T-helper 17 cell (primary cell): ENCODE data around the gene CHL1. TPM values are rescaled to one million over a fixed set of nuclear protein-coding genes. Genes with fewer than 3 reads are reported as not detected.

Experiments
- ATAC-seq: fragments of 150-1000 bp; cut with Tn5 transposase; 2 replicates; pipeline ENCODE4 v1.10.0; 2021; ENCODE audit warnings: mild to moderate bottlenecking, moderate library complexity
- DNase-seq, 3 donors: peaks; one replicate each; pipeline versions ENCODE4 v3.0.0 to v3.0.0-alpha.2; 2020 to 2021
- H3K9me3 ChIP-seq: one replicate; pipeline ENCODE4 v1.7.0; 2013; ENCODE audit warnings: low read length, mild to moderate bottlenecking; ENCODE audit not compliant: control insufficient read depth, poor library complexity, severe bottlenecking
- H3K27ac Mint-ChIP-seq: one replicate; pipeline ENCODE4 v1.8.0; 2022; ENCODE audit warnings: mild to moderate bottlenecking, moderate library complexity, mixed read lengths
- H3K27me3 Mint-ChIP-seq: one replicate; pipeline ENCODE4 v1.8.0; 2022; ENCODE audit warnings: mixed read lengths
- H3K36me3 Mint-ChIP-seq: one replicate; pipeline ENCODE4 v1.8.0; 2022; ENCODE audit warnings: low read depth, mixed read lengths
- H3K4me1 Mint-ChIP-seq: one replicate; pipeline ENCODE4 v1.8.0; 2022; ENCODE audit warnings: mild to moderate bottlenecking, mixed read lengths
- H3K4me3 Mint-ChIP-seq: one replicate; pipeline ENCODE4 v1.8.0; 2022; ENCODE audit warnings: mild to moderate bottlenecking, moderate library complexity, mixed read lengths
- total RNA-seq, 4 donors: library from RNA in 2 of 4; stranded (reverse) in 2 of 4; gene quantifications; one replicate each; pipeline ENCODE4 v1.2.3 and lab custom pipeline; 2022 to 2026

The CHL1 gene
- total RNA-seq, 2 donors from 2014 or later: 0.97 TPM; not detected in 1

GRCh38 chr3:299590-300301 lies 103.2 kb downstream of the CHL1 start:
- H3K27ac Mint-ChIP-seq: no peak overlapping the region
- no peaks in the 10 kb centered on the region for H3K27me3 Mint-ChIP-seq
- DNase-seq (no peak), ATAC-seq (no peak)
- no peaks in the 10 kb centered on the region for H3K4me1 Mint-ChIP-seq
- H3K36me3 Mint-ChIP-seq: no peaks in the 10 kb centered on the region
- no peaks in the 10 kb centered on the region for H3K9me3 ChIP-seq
- H3K4me3 Mint-ChIP-seq: no peak overlapping the region

- no peaks in the 10 kb centered on the region for H3K9me3 ChIP-seq
- H3K27ac Mint-ChIP-seq: no peak overlapping the region
- no peaks in the 10 kb centered on the region for H3K27me3 Mint-ChIP-seq
- H3K4me1 Mint-ChIP-seq: no peaks in the 10 kb centered on the region
- H3K4me3 Mint-ChIP-seq: no peak overlapping the region
- ATAC-seq (no peak), DNase-seq (no peak)
- H3K36me3 Mint-ChIP-seq: no peaks in the 10 kb centered on the region
These were observed 110.6 kb downstream of the CHL1 start for GRCh38 chr3:307182-307581.

- H3K27me3 Mint-ChIP-seq: no peaks in the 10 kb centered on the region
- H3K9me3 ChIP-seq: no peaks in the 10 kb centered on the region
- no peak for ATAC-seq
- peak overlapping the region; percentile 0 for H3K4me3 Mint-ChIP-seq
- no peaks in the 10 kb centered on the region for H3K36me3 Mint-ChIP-seq
- DNase-seq: no peak
- no peak overlapping the region for H3K27ac Mint-ChIP-seq
- H3K4me1 Mint-ChIP-seq: no peaks in the 10 kb centered on the region
These were observed 112.2 kb downstream of the CHL1 start for GRCh38 chr3:308597-309321.

- DNase-seq: no peak
- no peak overlapping the region for H3K4me3 Mint-ChIP-seq
- no peak overlapping the region for H3K27ac Mint-ChIP-seq
- no peaks in the 10 kb centered on the region for H3K4me1 Mint-ChIP-seq
- H3K27me3 Mint-ChIP-seq: no peaks in the 10 kb centered on the region
- H3K9me3 ChIP-seq: no peaks in the 10 kb centered on the region
- no peaks in the 10 kb centered on the region for H3K36me3 Mint-ChIP-seq
- ATAC-seq: no peak
These were observed 115.7 kb downstream of the CHL1 start for GRCh38 chr3:312160-312733.

- Mint-ChIP-seq H3K27me3 (no peaks in the 10 kb centered on the region), H3K27ac (no peak overlapping the region), H3K4me1 (no peaks in the 10 kb centered on the region), H3K4me3 (no peak overlapping the region), H3K36me3 (no peaks in the 10 kb centered on the region)
- no peaks in the 10 kb centered on the region for H3K9me3 ChIP-seq
- DNase-seq: no peak
- no peak for ATAC-seq
These were observed 116.3 kb downstream of the CHL1 start for GRCh38 chr3:312911-313310.

- no peak overlapping the region for H3K27ac Mint-ChIP-seq
- DNase-seq (no peak), ATAC-seq (no peak)
- H3K9me3 ChIP-seq: no peaks in the 10 kb centered on the region
- H3K4me3 Mint-ChIP-seq: no peak overlapping the region
- H3K36me3 Mint-ChIP-seq: no peaks in the 10 kb centered on the region
- no peaks in the 10 kb centered on the region for H3K4me1 Mint-ChIP-seq
- H3K27me3 Mint-ChIP-seq: no peaks in the 10 kb centered on the region
These were observed 120.4 kb downstream of the CHL1 start for GRCh38 chr3:317012-317411.

- no peaks in the 10 kb centered on the region for H3K36me3 Mint-ChIP-seq
- H3K4me1 Mint-ChIP-seq: no peaks in the 10 kb centered on the region
- no peak overlapping the region for H3K27ac Mint-ChIP-seq
- no peak for ATAC-seq
- no peak overlapping the region for H3K4me3 Mint-ChIP-seq
- no peaks in the 10 kb centered on the region for H3K27me3 Mint-ChIP-seq
- DNase-seq: no peak
- H3K9me3 ChIP-seq: no peaks in the 10 kb centered on the region
These were observed 122.3 kb downstream of the CHL1 start for GRCh38 chr3:318903-319302.

- no peak for DNase-seq
- no peaks in the 10 kb centered on the region for H3K9me3 ChIP-seq
- no peak for ATAC-seq
- no peak overlapping the region for H3K4me3 Mint-ChIP-seq
- no peak overlapping the region for H3K27ac Mint-ChIP-seq
- H3K4me1 Mint-ChIP-seq: no peaks in the 10 kb centered on the region
- H3K27me3 Mint-ChIP-seq: no peaks in the 10 kb centered on the region
- H3K36me3 Mint-ChIP-seq: no peaks in the 10 kb centered on the region
These were observed 127.9 kb downstream of the CHL1 start for GRCh38 chr3:324423-324822.

- Mint-ChIP-seq H3K36me3 (no peaks in the 10 kb centered on the region), H3K27me3 (no peaks in the 10 kb centered on the region), H3K27ac (no peak overlapping the region), H3K4me1 (no peaks in the 10 kb centered on the region), H3K4me3 (no peak overlapping the region)
- DNase-seq (no peak), ATAC-seq (no peak)
- no peaks in the 10 kb centered on the region for H3K9me3 ChIP-seq
These were observed 128.9 kb downstream of the CHL1 start for GRCh38 chr3:325495-325894.

GRCh38 chr3:330494-331115 lies 134.0 kb downstream of the CHL1 start:
- DNase-seq (no peak), ATAC-seq (no peak)
- Mint-ChIP-seq H3K27me3 (no peaks in the 10 kb centered on the region), H3K27ac (no peak overlapping the region), H3K4me1 (no peaks in the 10 kb centered on the region), H3K36me3 (no peaks in the 10 kb centered on the region), H3K4me3 (no peak overlapping the region)
- no peaks in the 10 kb centered on the region for H3K9me3 ChIP-seq

GRCh38 chr3:331881-332280 lies 135.3 kb downstream of the CHL1 start:
- no peaks in the 10 kb centered on the region for H3K9me3 ChIP-seq
- H3K4me1 Mint-ChIP-seq: no peaks in the 10 kb centered on the region
- H3K27me3 Mint-ChIP-seq: no peaks in the 10 kb centered on the region
- ATAC-seq (no peak), DNase-seq (no peak)
- no peaks in the 10 kb centered on the region for H3K36me3 Mint-ChIP-seq
- no peak overlapping the region for H3K4me3 Mint-ChIP-seq
- no peak overlapping the region for H3K27ac Mint-ChIP-seq

- no peak overlapping the region for H3K4me3 Mint-ChIP-seq
- DNase-seq: no peak
- no peaks in the 10 kb centered on the region for H3K27me3 Mint-ChIP-seq
- H3K27ac Mint-ChIP-seq: no peak overlapping the region
- no peaks in the 10 kb centered on the region for H3K36me3 Mint-ChIP-seq
- ATAC-seq: no peak
- H3K9me3 ChIP-seq: no peaks in the 10 kb centered on the region
- no peaks in the 10 kb centered on the region for H3K4me1 Mint-ChIP-seq
These were observed 136.1 kb downstream of the CHL1 start for GRCh38 chr3:332701-333100.

- H3K4me3 Mint-ChIP-seq: no peak overlapping the region
These were observed 138.7 kb downstream of the CHL1 start for GRCh38 chr3:335240-335639.

More at GRCh38 chr3:335240-335639, 138.7 kb downstream of the CHL1 start:
- ATAC-seq (no peak), DNase-seq (no peak)
- Mint-ChIP-seq H3K36me3 (no peaks in the 10 kb centered on the region), H3K27ac (no peak overlapping the region), H3K4me1 (no peaks in the 10 kb centered on the region), H3K27me3 (no peaks in the 10 kb centered on the region)
- no peaks in the 10 kb centered on the region for H3K9me3 ChIP-seq
